ENCODE results near the gene LYRM2. TPM values are rescaled to one million over a fixed set of nuclear protein-coding genes. Genes with fewer than 3 reads are reported as not detected.

LYRM2 gene
- total RNA-seq, 1 donor from 2014 or later, result 29.8 TPM

- Mint-ChIP-seq H3K27ac (no peak overlapping the region), H3K4me3 (no peak overlapping the region), H3K4me1 (peaks cover 16% of the 10 kb centered on the region), H3K36me3 (peaks cover 7% of the 10 kb centered on the region), H3K27me3 (ENCODE audit: low read depth) (no peaks in the 10 kb centered on the region), H3K9me3 (peaks cover 16% of the 10 kb centered on the region)
- TF ChIP-seq CTCF (IDR thresholded peaks at IDR 0.05; ENCODE audit: unreplicated experiment), result no peak
- DNase-seq (ENCODE audit: low spot score in 2 of 2, unreplicated experiment in 2 of 2), result no peak
Measured at GRCh38 chr6:89554106-89554505, 84.4 kb downstream of the LYRM2 start.

DNA sequence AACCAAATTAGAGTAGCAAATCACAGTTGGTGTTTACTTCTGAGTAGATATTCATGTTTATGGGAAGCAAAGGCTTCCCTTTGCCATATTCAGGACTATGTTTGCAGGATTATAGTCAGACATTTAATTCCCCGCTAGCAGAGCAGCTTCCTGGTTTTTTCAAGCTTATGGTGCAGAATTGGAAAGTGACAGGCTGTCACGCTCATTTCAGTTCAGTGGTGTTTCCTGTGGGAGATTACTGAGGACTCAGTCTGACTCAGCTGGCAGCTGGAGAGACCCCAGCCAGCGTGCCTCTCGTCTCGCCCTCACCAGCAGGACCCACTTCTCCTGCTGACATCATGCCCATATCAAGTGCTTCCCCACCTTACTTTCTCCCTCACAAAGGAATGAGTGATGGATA lies 85.1 kb downstream of the LYRM2 start:
- Mint-ChIP-seq H3K27ac (no peak overlapping the region), H3K4me3 (no peak overlapping the region), H3K4me1 (peaks cover 16% of the 10 kb centered on the region), H3K36me3 (peaks cover 7% of the 10 kb centered on the region), H3K27me3 (ENCODE audit: low read depth) (no peaks in the 10 kb centered on the region), H3K9me3 (peaks cover 15% of the 10 kb centered on the region)
- no peak for DNase-seq (ENCODE audit: low spot score in 2 of 2, unreplicated experiment in 2 of 2)
- TF ChIP-seq CTCF (IDR thresholded peaks at IDR 0.05; ENCODE audit: unreplicated experiment), result no peak

DNA sequence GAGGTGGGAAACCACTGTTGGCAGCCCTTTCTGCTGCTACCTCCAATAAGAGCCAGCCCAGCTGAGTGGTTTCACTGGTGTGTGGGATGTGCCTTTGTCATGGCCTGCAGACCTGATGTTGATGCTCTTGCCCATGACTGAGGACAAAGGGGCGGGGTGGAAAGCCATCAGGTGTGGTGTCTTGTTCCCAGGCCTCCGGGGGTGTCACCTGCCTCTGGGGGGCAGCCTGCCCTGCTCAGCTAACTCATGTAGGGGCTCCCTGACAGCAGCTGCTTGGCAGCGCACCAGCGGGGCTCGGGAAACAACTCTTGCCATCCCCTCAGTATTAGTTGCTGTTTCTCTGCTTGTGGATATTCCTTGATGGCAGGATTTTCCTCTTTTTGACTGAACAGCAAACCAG lies 91.3 kb downstream of the LYRM2 start:
- no peak for DNase-seq (ENCODE audit: low spot score in 2 of 2, unreplicated experiment in 2 of 2)
- no peak for TF ChIP-seq CTCF (IDR thresholded peaks at IDR 0.05; ENCODE audit: unreplicated experiment)
- H3K27me3 Mint-ChIP-seq (ENCODE audit: low read depth), result no peaks in the 10 kb centered on the region
- H3K36me3 Mint-ChIP-seq, result no peaks in the 10 kb centered on the region
- peaks cover 12% of the 10 kb centered on the region for H3K4me1 Mint-ChIP-seq
- H3K9me3 Mint-ChIP-seq, result no peaks in the 10 kb centered on the region
- no peak overlapping the region for H3K4me3 Mint-ChIP-seq
- H3K27ac Mint-ChIP-seq, result no peak overlapping the region

DNA sequence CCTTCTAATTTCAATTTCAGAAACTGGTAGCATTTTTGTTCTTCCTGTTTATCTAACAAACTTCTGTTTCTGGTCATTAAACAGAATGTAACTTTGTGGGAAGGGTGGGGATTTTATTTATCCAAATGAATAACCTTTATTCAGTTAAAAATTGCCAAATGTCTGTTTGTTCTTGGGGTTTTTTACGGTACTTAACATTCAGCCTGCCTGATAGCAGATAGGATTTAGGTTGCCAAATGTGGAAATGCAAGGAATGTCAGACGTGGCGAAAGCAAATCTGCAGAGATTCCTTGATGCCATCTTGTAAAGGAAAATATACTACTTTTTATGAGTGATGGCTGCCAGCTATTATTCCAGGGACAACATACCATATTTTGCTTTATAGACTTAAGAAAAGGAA lies 95.7 kb downstream of the LYRM2 start:
- Mint-ChIP-seq H3K4me3 (no peak overlapping the region), H3K27me3 (ENCODE audit: low read depth) (no peaks in the 10 kb centered on the region), H3K4me1 (no peaks in the 10 kb centered on the region), H3K9me3 (peaks cover 7% of the 10 kb centered on the region), H3K27ac (no peak overlapping the region), H3K36me3 (peaks cover 2% of the 10 kb centered on the region)
- DNase-seq (ENCODE audit: low spot score in 2 of 2, unreplicated experiment in 2 of 2), result no peak
- no peak for TF ChIP-seq CTCF (IDR thresholded peaks at IDR 0.05; ENCODE audit: unreplicated experiment)

DNA sequence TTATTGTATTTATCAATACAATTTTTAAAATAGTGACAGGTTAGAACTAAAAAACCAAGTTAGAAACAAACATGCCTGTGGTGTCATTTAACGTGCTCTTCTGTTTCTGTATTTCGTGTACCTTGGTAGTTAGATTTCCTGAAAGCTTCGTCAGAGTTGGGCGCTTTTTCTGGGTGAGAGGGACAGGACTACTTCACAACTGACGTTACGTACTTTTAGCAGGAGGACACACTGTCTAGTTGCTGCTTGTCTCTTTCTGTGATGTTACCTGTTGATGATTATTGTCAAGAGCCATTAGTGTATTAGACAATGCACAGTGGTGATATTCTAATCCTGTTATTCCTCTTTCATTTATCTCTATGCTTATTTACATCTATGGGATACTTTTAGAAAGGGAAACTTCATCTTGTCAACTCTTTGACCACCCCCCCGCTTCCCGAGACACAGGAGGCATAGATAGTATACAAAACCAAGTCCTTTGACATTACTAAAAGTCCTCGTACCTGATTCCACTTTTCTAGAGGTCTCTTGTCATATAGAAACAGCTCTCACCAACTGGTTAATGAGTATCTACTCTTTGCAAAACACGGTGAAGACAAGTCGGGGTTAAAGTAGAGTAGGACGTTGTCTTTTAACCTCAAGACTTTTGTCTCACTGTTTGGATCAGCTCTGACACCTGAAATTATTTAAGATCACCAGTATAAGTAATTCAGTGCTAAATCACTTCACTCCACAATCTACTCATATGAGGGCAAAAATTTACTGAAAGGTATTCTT lies 96.3 kb downstream of the LYRM2 start:
- no peaks in the 10 kb centered on the region for H3K4me1 Mint-ChIP-seq
- TF ChIP-seq CTCF (IDR thresholded peaks at IDR 0.05; ENCODE audit: unreplicated experiment), result no peak
- H3K4me3 Mint-ChIP-seq, result no peak overlapping the region
- no peak for DNase-seq (ENCODE audit: low spot score in 2 of 2, unreplicated experiment in 2 of 2)
- no peak overlapping the region for H3K27ac Mint-ChIP-seq
- peaks cover 2% of the 10 kb centered on the region for H3K36me3 Mint-ChIP-seq
- no peaks in the 10 kb centered on the region for H3K27me3 Mint-ChIP-seq (ENCODE audit: low read depth)
- peaks cover 7% of the 10 kb centered on the region for H3K9me3 Mint-ChIP-seq

Measured in mesothelial cell of epicardium (in vitro differentiated cells).